Measurements from ENCODE around the gene GPR156. TPM values are rescaled to one million over a fixed set of nuclear protein-coding genes. Genes with fewer than 3 reads are reported as not detected.

The GPR156 gene
- total and polyA plus RNA-seq, 2 donors (not counting 3 experiments of a cell fraction or from before 2014, with no cell fraction given) = 0.14 to 0.27 TPM

DNA sequence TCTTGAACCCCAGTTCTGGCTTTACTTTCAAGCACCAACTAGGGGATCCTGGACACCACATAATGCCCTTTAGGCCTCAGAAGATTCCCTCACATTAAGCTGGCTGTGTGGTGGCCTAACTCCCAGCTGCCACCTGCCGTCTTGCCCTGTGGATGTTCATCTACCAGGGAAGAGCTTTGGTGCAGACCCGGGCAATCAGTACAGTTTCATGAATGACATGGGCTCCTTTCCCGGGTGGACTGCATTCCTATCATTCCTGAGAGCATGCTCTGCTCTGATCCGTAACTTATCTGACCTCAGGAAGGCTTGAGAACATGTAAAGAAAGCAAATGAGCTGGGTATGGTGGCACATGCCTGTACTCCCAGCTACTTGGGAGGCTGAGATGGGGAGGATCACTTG is 140.8 kb downstream of the GPR156 start:
- Histone ChIP-seq H3K9me3 (replicated peaks; ENCODE audit: control insufficient read depth, insufficient read depth, low read length) (no peaks in the 10 kb centered on the region), H4K20me1 (replicated peaks; ENCODE audit: control insufficient read depth, extremely low read depth, insufficient read depth, low read length) (no peaks in the 10 kb centered on the region), H3K79me2 (ENCODE audit: control insufficient read depth, insufficient read depth, low read length) (no peaks in the 10 kb centered on the region), H3K9me1 (replicated peaks; ENCODE audit: control insufficient read depth, extremely low read depth, insufficient read depth, low read length) (no peaks in the 10 kb centered on the region), H3K9ac (replicated peaks; ENCODE audit: extremely low read depth, insufficient read depth, low read length) (no peak overlapping the region), H2AFZ (ENCODE audit: low read depth, low read length) (no peak overlapping the region), H3K4me3 (replicated peaks in 1 of 3; ENCODE audit: insufficient read depth in 1 of 3, low read depth in 1 of 3, low read length in 3 of 3) (no peak overlapping the region), H3K4me2 (ENCODE audit: insufficient read depth, low read length) (no peak overlapping the region), H3K4me1 (ENCODE audit: control insufficient read depth, extremely low read depth, insufficient read depth, low read length) (peaks cover 19% of the 10 kb centered on the region), H3K27me3 (ENCODE audit: control insufficient read depth in 2 of 2, insufficient read depth in 2 of 2, low read length in 2 of 2) (no peaks in the 10 kb centered on the region), H3K27ac (ENCODE audit: insufficient read depth, low read depth, low read length) (no peak overlapping the region), H3K36me3 (ENCODE audit: control insufficient read depth in 2 of 2, extremely low read depth in 1 of 2, insufficient read depth in 2 of 2, low read length in 2 of 2) (no peaks in the 10 kb centered on the region)
- ChIA-PET CTCF (interaction anchor here (1.1 to 1.6 kb wide), 2 partner anchors 9 kb away, joined by 3 to 6 read pairs; no protein-coding TSS in a partner anchor), POLR2A (no interaction called here)
- no TSS peak for BruUV-seq (replicated peaks)
- DNase-seq (ENCODE audit: low read depth, low spot score) (no peak), FAIRE-seq (no peak)
- no peak for TF ChIP-seq POLR2AphosphoS5 (IDR thresholded peaks at IDR 0.05; ENCODE audit: insufficient read depth, low read depth, low read length)
- TF ChIP-seq, protein P1, sequence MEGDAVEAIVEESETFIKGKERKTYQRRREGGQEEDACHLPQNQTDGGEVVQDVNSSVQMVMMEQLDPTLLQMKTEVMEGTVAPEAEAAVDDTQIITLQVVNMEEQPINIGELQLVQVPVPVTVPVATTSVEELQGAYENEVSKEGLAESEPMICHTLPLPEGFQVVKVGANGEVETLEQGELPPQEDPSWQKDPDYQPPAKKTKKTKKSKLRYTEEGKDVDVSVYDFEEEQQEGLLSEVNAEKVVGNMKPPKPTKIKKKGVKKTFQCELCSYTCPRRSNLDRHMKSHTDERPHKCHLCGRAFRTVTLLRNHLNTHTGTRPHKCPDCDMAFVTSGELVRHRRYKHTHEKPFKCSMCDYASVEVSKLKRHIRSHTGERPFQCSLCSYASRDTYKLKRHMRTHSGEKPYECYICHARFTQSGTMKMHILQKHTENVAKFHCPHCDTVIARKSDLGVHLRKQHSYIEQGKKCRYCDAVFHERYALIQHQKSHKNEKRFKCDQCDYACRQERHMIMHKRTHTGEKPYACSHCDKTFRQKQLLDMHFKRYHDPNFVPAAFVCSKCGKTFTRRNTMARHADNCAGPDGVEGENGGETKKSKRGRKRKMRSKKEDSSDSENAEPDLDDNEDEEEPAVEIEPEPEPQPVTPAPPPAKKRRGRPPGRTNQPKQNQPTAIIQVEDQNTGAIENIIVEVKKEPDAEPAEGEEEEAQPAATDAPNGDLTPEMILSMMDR (IDR thresholded peaks at IDR 0.05; ENCODE audit: extremely low read depth in 1 of 2, insufficient read depth in 1 of 2, low read depth in 1 of 2, low read length in 2 of 2) = no peak
- TF ChIP-seq EZH2 (IDR thresholded peaks at IDR 0.05; ENCODE audit: borderline replicate concordance, low read depth, low read length, severe bottlenecking) = no peak
- no peak for TF ChIP-seq JUN (IDR thresholded peaks at IDR 0.05; ENCODE audit: borderline replicate concordance, insufficient read depth, insufficient read length, low read depth)
- no peak for TF ChIP-seq GATA2 (IDR thresholded peaks at IDR 0.05; ENCODE audit: insufficient read depth, insufficient read length, low read depth, low read length)
- TF ChIP-seq MYC (IDR thresholded peaks at IDR 0.05; ENCODE audit: low read depth, low read length) = no peak
- no peak for TF ChIP-seq FOS (IDR thresholded peaks at IDR 0.05; ENCODE audit: borderline replicate concordance, insufficient read depth, low read length)
- TF ChIP-seq POLR2A (IDR thresholded peaks at IDR 0.05; ENCODE audit: low read depth, low read length) = no peak
- TF ChIP-seq MAX (IDR thresholded peaks at IDR 0.05; ENCODE audit: insufficient read depth, insufficient read length) = no peak
- dilution Hi-C loops (cut with MboI; ENCODE audit: extremely low pct_ligation_motif_present, low sequenced_read_pairs) = no loop called here
- intact Hi-C loops (cut with micrococcal nuclease) = no loop called here

Data from endothelial cell of umbilical vein (primary cell).